ENCODE results near the gene LETMD1. TPM values are rescaled to one million over a fixed set of nuclear protein-coding genes. Genes with fewer than 3 reads are reported as not detected.
A peak's percentile ranks its signal among the peaks of the same experiment; 100 is the strongest.

Gene LETMD1
- total RNA-seq, 1 donor from 2014 or later = 29.2 TPM

GRCh38 chr12:51017452-51017851, 30.7 kb upstream of the LETMD1 start:
- no peak for DNase-seq (ENCODE audit: low read depth)
- TF ChIP-seq CTCF (conservative IDR thresholded peaks at IDR 0.05; ENCODE audit: low read depth, low read length) = no peak
- H3K4me3 ChIP-seq (ENCODE audit: low read depth, low read length) = no peak overlapping the region

- TF ChIP-seq CTCF (conservative IDR thresholded peaks at IDR 0.05; ENCODE audit: low read depth, low read length) = no peak
- H3K4me3 ChIP-seq (ENCODE audit: low read depth, low read length) = no peak overlapping the region
Measured at GRCh38 chr12:51018956-51019355, 29.2 kb upstream of the LETMD1 start.

GRCh38 chr12:51019927-51020326, 28.2 kb upstream of the LETMD1 start:
- DNase-seq (ENCODE audit: low read depth) = no peak
- no peak overlapping the region for H3K4me3 ChIP-seq (ENCODE audit: low read depth, low read length)
- TF ChIP-seq CTCF (conservative IDR thresholded peaks at IDR 0.05; ENCODE audit: low read depth, low read length) = no peak

More at GRCh38 chr12:51018956-51019355, 29.2 kb upstream of the LETMD1 start:
- DNase-seq (ENCODE audit: low read depth) = no peak

GRCh38 chr12:51020448-51021182, 27.5 kb upstream of the LETMD1 start:
- no peak for TF ChIP-seq CTCF (conservative IDR thresholded peaks at IDR 0.05; ENCODE audit: low read depth, low read length)
- H3K4me3 ChIP-seq (ENCODE audit: low read depth, low read length) = no peak overlapping the region
- no peak for DNase-seq (ENCODE audit: low read depth)

GRCh38 chr12:51021694-51022093, 26.4 kb upstream of the LETMD1 start:
- DNase-seq (ENCODE audit: low read depth) = no peak
- H3K4me3 ChIP-seq (ENCODE audit: low read depth, low read length) = no peak overlapping the region
- no peak for TF ChIP-seq CTCF (conservative IDR thresholded peaks at IDR 0.05; ENCODE audit: low read depth, low read length)

- H3K4me3 ChIP-seq (ENCODE audit: low read depth, low read length) = peak overlapping the region; percentile 81
- no peak for DNase-seq (ENCODE audit: low read depth)
- no peak for TF ChIP-seq CTCF (conservative IDR thresholded peaks at IDR 0.05; ENCODE audit: low read depth, low read length)
Measured at GRCh38 chr12:51023625-51024382, 24.3 kb upstream of the LETMD1 start.
